Ovary (tissue), 9 donors: ENCODE results near the gene KLF3. TPM values are rescaled to one million over a fixed set of nuclear protein-coding genes. Genes with fewer than 3 reads are reported as not detected.

ENCODE experiments used
- DNase-seq, 5 donors: peaks; one replicate each; pipeline ENCODE4 v3.0.0-alpha.2; 2019 to 2020
- H3K27ac ChIP-seq, 2 donors: fragments of 200-600 bp; one replicate each; pipeline versions ENCODE4 v1.5.1 to v1.8.0; 2019 to 2022
- H3K27me3 ChIP-seq: fragments of 200-600 bp; one replicate; pipeline ENCODE4 v1.8.0; 2022
- H3K36me3 ChIP-seq: fragments of 200-600 bp; sonication (generic); one replicate; pipeline ENCODE4 v1.5.1; 2019
- H3K4me1 ChIP-seq: one replicate; pipeline ENCODE4 v1.8.1; 2013; ENCODE audit warnings: mild to moderate bottlenecking, moderate library complexity; ENCODE audit not compliant: insufficient read depth
- H3K4me3 ChIP-seq: fragments of 200-600 bp; sonication (generic); one replicate; pipeline ENCODE4 v1.5.1; 2017
- H3K9me3 ChIP-seq, 2 donors: fragments of 200-600 bp in 1 of 2; sonication (generic) in 1 of 2; one replicate each; pipeline versions ENCODE4 v1.5.1 to v1.8.1; 2013 to 2019; ENCODE audit warnings: mild to moderate bottlenecking in 1 of 2, moderate library complexity in 1 of 2
- CTCF ChIP-seq, 3 donors: fragments of 450-650 bp in 2 of 3; fragments of 200-600 bp in 1 of 3; IDR thresholded peaks; one replicate each; pipeline versions ENCODE4 v1.5.1 to v1.8.0; 2016 to 2022; ENCODE audit warnings: antibody characterized with exemption in 3 of 3, mild to moderate bottlenecking in 1 of 3
- EP300 ChIP-seq: sonication (generic); formaldehyde crosslinking; IDR thresholded peaks from one replicate; pipeline ENCODE4 v1.6.1; 2017; ENCODE audit warnings: antibody characterized with exemption
- POLR2A ChIP-seq: fragments of 450-650 bp; IDR thresholded peaks from one replicate; pipeline ENCODE4 v1.6.1; 2017; ENCODE audit warnings: antibody characterized with exemption, mild to moderate bottlenecking, moderate library complexity
- WGBS, 3 donors: extraction: QIAGEN DNeasy Blood & Tissue Kit in 1 of 3; methylation state at CpG; one replicate each; pipeline versions ENCODE4 v1.1.5 to v1.1.7; 2013 to 2017; 5-methylcytosine and 5-hydroxymethylcytosine counted together
- intact Hi-C, 4 donors: fragments of 100-400 bp; cut with DNase I; formaldehyde crosslinking; loops; one replicate each; pipeline versions ENCODE4 v1.11.0 to v1.15.1; 2022 to 2023
- polyA plus RNA-seq, 2 donors: library from polyadenylated mRNA; stranded (reverse); fragments of 200-250 nt in 1 of 2; fragments of 350-450 nt in 1 of 2; fragmentation: Illumina TruSeq in 1 of 2; extraction: RNeasy Lipid Tissue Mini Kit (QIAGEN cat#74804) in 1 of 2; gene quantifications; one replicate each; pipeline ENCODE4 v1.2.3, GENCODE V29; 2013 to 2014
- total RNA-seq, 7 donors: library from RNA; depleted of rRNA in 2 of 7; stranded (reverse); fragments of >200 nt in 2 of 7; fragmentation: NEBNext Ultra II Directional in 3 of 7; extraction: Animal tissue kit (Norgen Biotek cat#: 25700) in 3 of 7; gene quantifications; one replicate each; pipeline versions ENCODE4 v1.1.0 to v1.2.4, GENCODE V29; 2016 to 2023
- donor health status: DM: no; HTN: no; CAD: no; lungs with moderate emphysema.
- donor health status: DM: no; HTN: no; CAD: no.
- donor health status: Bipolar disorder and iron deficiency.
- donor health status: DM: yes; HTN: yes; CAD: no.
- donor health status: DM: no; HTN: no; CAD: no.
- donor health status: DM: yes; HTN: yes; CAD: no.

KLF3 gene
- total and polyA plus RNA-seq, 9 donors, result 32.9 to 111 (median 74.2) TPM

- intact Hi-C loops, result loop anchor here in 1 of 4 donors (10.0 kb wide), 1 partner anchor 978 kb away; the partner anchor contains the start of gene RELL1
- 0 to 1% (median 1%) methylated on average over 26 to 84 of the region's 85 CpGs for WGBS, 3 donors
- TF ChIP-seq CTCF (IDR thresholded peaks at IDR 0.05) (no peak), EP300 (no peak), POLR2A (peak; percentile 66)
- no peaks in the 10 kb centered on the region for H3K9me3 ChIP-seq
- peak overlapping the region; percentile 87 to 97 for H3K27ac ChIP-seq
- H3K4me3 ChIP-seq, result peak overlapping the region; percentile 74
- no peaks in the 10 kb centered on the region for H3K4me1 ChIP-seq
- DNase-seq, result peak; percentile 63 to 80 (median 76)
- H3K36me3 ChIP-seq, result no peaks in the 10 kb centered on the region
- H3K27me3 ChIP-seq, result no peaks in the 10 kb centered on the region
These were observed 754 bp upstream of the KLF3 start for GRCh38 chr4:38663090-38663800.

- WGBS, 3 donors, result 0% methylated on average over 20 to 53 of the region's 53 CpGs
- DNase-seq, result peak; percentile 81 to 89 (median 86)
- no peaks in the 10 kb centered on the region for H3K36me3 ChIP-seq
- no peaks in the 10 kb centered on the region for H3K27me3 ChIP-seq
- no peaks in the 10 kb centered on the region for H3K9me3 ChIP-seq
- H3K4me3 ChIP-seq, result peak overlapping the region; percentile 74
- TF ChIP-seq CTCF (IDR thresholded peaks at IDR 0.05) (no peak), POLR2A (peak; percentile 44)
- intact Hi-C loops, result loop anchor here in 1 of 4 donors (10.0 kb wide), 1 partner anchor 980 kb away; the partner anchor contains the start of gene RELL1
- H3K27ac ChIP-seq, result peak overlapping the region; percentile 97 to 98
- H3K4me1 ChIP-seq, result peaks cover 5% of the 10 kb centered on the region
These were observed 855 bp downstream of the KLF3 start for GRCh38 chr4:38664706-38665401.

- intact Hi-C loops, result loop anchor here in 1 of 4 donors (10.0 kb wide), 1 partner anchor 981 kb away; the partner anchor contains the start of gene RELL1
- no peaks in the 10 kb centered on the region for H3K27me3 ChIP-seq
- DNase-seq, result no peak
- H3K27ac ChIP-seq, result peak overlapping the region; percentile 97 to 98
- 2 to 6% (median 3%) methylated on average over 5 of the region's 5 CpGs for WGBS, 3 donors
- H3K9me3 ChIP-seq, result no peaks in the 10 kb centered on the region
- H3K36me3 ChIP-seq, result no peaks in the 10 kb centered on the region
- peak overlapping the region; percentile 74 for H3K4me3 ChIP-seq
- peaks cover 9% of the 10 kb centered on the region for H3K4me1 ChIP-seq
- no peak for TF ChIP-seq CTCF (IDR thresholded peaks at IDR 0.05)
- TF ChIP-seq EP300, result no peak
- TF ChIP-seq POLR2A, result no peak
These were observed 1.8 kb downstream of the KLF3 start for GRCh38 chr4:38665551-38666411.

GRCh38 chr4:38666766-38667084, 2.7 kb downstream of the KLF3 start:
- intact Hi-C loops, result loop anchor here in 1 of 4 donors (10.0 kb wide), 1 partner anchor 982 kb away; the partner anchor contains the start of gene RELL1
- H3K27ac ChIP-seq, result peak overlapping the region in 1 of 2 donors; percentile 97
- H3K36me3 ChIP-seq, result no peaks in the 10 kb centered on the region
- TF ChIP-seq POLR2A (no peak), EP300 (no peak), CTCF (IDR thresholded peaks at IDR 0.05) (no peak)
- WGBS, 3 donors, result 0 to 3% (median 2%) methylated on average over 1 of the region's 1 CpG
- H3K9me3 ChIP-seq, result no peaks in the 10 kb centered on the region
- no peak for DNase-seq
- peaks cover 15% of the 10 kb centered on the region for H3K4me1 ChIP-seq
- H3K27me3 ChIP-seq, result no peaks in the 10 kb centered on the region
- peak overlapping the region; percentile 74 for H3K4me3 ChIP-seq
